Keratinocyte (primary cell): ENCODE data around the gene FAM120A. TPM values are rescaled to one million over a fixed set of nuclear protein-coding genes. Genes with fewer than 3 reads are reported as not detected.

ENCODE experiments used
- DNase-seq: peaks from one replicate; pipeline ENCODE4 v3.0.0-alpha.2; 2011; ENCODE audit warnings: low read depth, missing footprints, low spot score
- FAIRE-seq: peaks from 2 replicates; lab custom pipeline; 2011; peaks lifted over from hg19 to GRCh38; lab: Jason Lieb, UNC
- H2AFZ ChIP-seq: 2 replicates; pipeline ENCODE4 v1.6.0; 2012; ENCODE audit warnings: low read length, control low read depth, inconsistent platforms; ENCODE audit not compliant: control insufficient read depth
- H3K27ac ChIP-seq: 2 replicates; pipeline ENCODE4 v1.5.1; 2011; ENCODE audit warnings: low read length; ENCODE audit not compliant: control insufficient read depth, insufficient read depth
- H3K27me3 ChIP-seq: 3 replicates; pipeline ENCODE4 v1.6.0; 2011; ENCODE audit warnings: low read length; ENCODE audit not compliant: control insufficient read depth, insufficient read depth; ENCODE audit errors: extremely low read depth
- H3K36me3 ChIP-seq, 2 experiments: 2 replicates in 1 of 2; 3 replicates in 1 of 2; pipeline ENCODE4 v1.5.1; 2011; ENCODE audit warnings: low read length in 2 of 2, mild to moderate bottlenecking in 1 of 2; ENCODE audit not compliant: control insufficient read depth in 2 of 2, insufficient read depth in 2 of 2; ENCODE audit errors: extremely low read depth in 1 of 2
- H3K4me1 ChIP-seq: 3 replicates; pipeline ENCODE4 v1.5.1; 2011; ENCODE audit warnings: low read length; ENCODE audit not compliant: control insufficient read depth, insufficient read depth; ENCODE audit errors: extremely low read depth
- H3K4me2 ChIP-seq: 3 replicates; pipeline ENCODE4 v1.6.0; 2011; ENCODE audit warnings: low read depth, low read length; ENCODE audit not compliant: control insufficient read depth, insufficient read depth; ENCODE audit errors: extremely low read depth
- H3K4me3 ChIP-seq, 3 experiments: fragments of 200-600 bp in 1 of 3; sonication (generic) in 1 of 3; 2 replicates in 2 of 3; 3 replicates in 1 of 3; pipeline ENCODE4 v1.5.1; 2011 to 2016; ENCODE audit warnings: low read length in 3 of 3, mild to moderate bottlenecking in 3 of 3, control low read depth in 2 of 3, inconsistent platforms in 1 of 3, low read depth in 1 of 3, mixed read lengths in 1 of 3, mixed run types in 1 of 3, moderate library complexity in 1 of 3; ENCODE audit not compliant: control insufficient read depth in 2 of 3, insufficient read depth in 2 of 3; ENCODE audit errors: extremely low read depth in 1 of 3
- H3K79me2 ChIP-seq: 2 replicates; pipeline ENCODE4 v1.6.0; 2012; ENCODE audit warnings: low read length; ENCODE audit not compliant: control insufficient read depth, insufficient read depth
- H3K9ac ChIP-seq: 3 replicates; pipeline ENCODE4 v1.6.0; 2011; ENCODE audit warnings: low read length; ENCODE audit not compliant: control insufficient read depth, insufficient read depth; ENCODE audit errors: extremely low read depth
- H3K9me1 ChIP-seq: 3 replicates; pipeline ENCODE4 v1.6.0; 2011; ENCODE audit warnings: low read length; ENCODE audit not compliant: control insufficient read depth, insufficient read depth; ENCODE audit errors: extremely low read depth
- H3K9me3 ChIP-seq: 2 replicates; pipeline ENCODE4 v1.5.1; 2012; ENCODE audit warnings: low read depth, low read length; ENCODE audit not compliant: control insufficient read depth
- H4K20me1 ChIP-seq: 3 replicates; pipeline ENCODE4 v1.6.0; 2011; ENCODE audit warnings: low read length; ENCODE audit not compliant: control insufficient read depth, insufficient read depth; ENCODE audit errors: extremely low read depth
- EZH2 ChIP-seq: IDR thresholded peaks from one replicate; pipeline ENCODE4 v1.6.1; 2012; ENCODE audit warnings: inconsistent platforms, mild to moderate bottlenecking, low read length, moderate library complexity
- dilution Hi-C: fragments of 300-500 bp; cut with MboI; formaldehyde crosslinking; loops from one replicate; pipeline ENCODE4 v1.7.0; 2020; ENCODE audit warnings: low sequenced_read_pairs; ENCODE audit not compliant: extremely low pct_ligation_motif_present
- polyA plus RNA-seq, 5 experiments: library from polyadenylated mRNA; depleted of rRNA in 3 of 5; stranded (reverse) in 3 of 5; stranded (forward) in 1 of 5; unstranded in 1 of 5; fragments of >200 nt; gene quantifications; 1 replicate in 1 of 5; 2 replicates in 3 of 5; 3 replicates in 1 of 5; pipeline versions ENCODE4 v1.2.1 to v1.2.3, GENCODE V29; 2011 to 2012; ENCODE audit warnings: missing spikeins in 2 of 5, low read depth in 1 of 5, low replicate concordance in 1 of 5
- TF ChIP-seq, protein P1 (sequence below), 3 experiments: IDR thresholded peaks in 1 of 3; conservative IDR thresholded peaks in 1 of 3; optimal IDR thresholded peaks in 1 of 3; 2 replicates in 2 of 3; 3 replicates in 1 of 3; pipeline versions ENCODE3 to v1.5.1; 2011; ENCODE audit warnings: low read length in 3 of 3, mild to moderate bottlenecking in 3 of 3, moderate library complexity in 2 of 3, control low read depth in 1 of 3, inconsistent platforms in 1 of 3; ENCODE audit not compliant: insufficient read depth in 2 of 3; ENCODE audit errors: extremely low read depth in 1 of 3

The FAM120A gene
- polyA plus RNA-seq, 1 donor (not counting 4 experiments of a cell fraction or from before 2014, with no cell fraction given), result 79.2 TPM

DNA sequence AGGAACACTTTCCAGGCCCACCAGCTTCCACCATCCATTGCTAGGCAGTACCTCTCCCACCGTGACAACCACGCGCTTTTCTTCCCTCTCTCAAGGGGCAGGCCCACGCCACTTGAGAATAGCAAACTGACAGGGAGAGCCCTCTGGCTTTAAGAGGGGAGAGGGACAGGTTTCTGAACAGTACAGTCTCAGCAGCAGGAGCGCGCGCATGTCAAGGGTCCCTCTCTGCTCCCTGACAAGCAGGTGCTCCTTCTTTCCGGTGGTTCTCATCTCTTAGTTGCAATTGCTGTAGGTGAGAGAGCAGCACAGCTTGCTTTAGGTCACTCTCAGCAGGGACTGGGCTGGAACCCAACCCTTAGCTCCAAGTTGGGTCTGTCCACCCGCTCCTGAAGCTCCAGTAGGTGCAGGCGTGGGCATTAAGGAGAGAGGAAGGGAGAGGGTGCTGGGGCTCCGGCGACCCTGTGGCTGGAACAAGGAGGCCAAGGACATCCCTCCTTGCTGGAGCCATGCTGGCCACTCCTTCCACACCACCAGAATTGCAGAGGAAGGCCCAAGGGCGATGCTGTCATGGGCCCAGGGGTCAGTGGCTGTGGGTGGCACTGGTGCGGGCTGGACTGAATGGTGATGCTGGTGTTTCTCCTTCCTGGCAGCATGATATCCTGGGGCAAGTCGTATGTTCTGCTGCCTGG, 115.9 kb downstream of the FAM120A start:
- Histone ChIP-seq H3K4me3 (peak overlapping the region; percentile 45 to 76 (median 76)), H3K4me2 (peak overlapping the region; percentile 98), H4K20me1 (no peaks in the 10 kb centered on the region), H3K27me3 (no peaks in the 10 kb centered on the region), H3K79me2 (no peaks in the 10 kb centered on the region), H3K36me3 (peaks cover 0 to 9% of the 10 kb centered on the region in 2 experiments), H2AFZ (peak overlapping the region; percentile 57), H3K9me3 (no peaks in the 10 kb centered on the region), H3K4me1 (peaks cover 10% of the 10 kb centered on the region), H3K9me1 (no peaks in the 10 kb centered on the region), H3K27ac (peak overlapping the region; percentile 84), H3K9ac (peak overlapping the region; percentile 91)
- no peak for FAIRE-seq
- DNase-seq, result no peak
- dilution Hi-C loops, result no loop called here
- TF ChIP-seq EZH2, result no peak
- TF ChIP-seq, protein P1, sequence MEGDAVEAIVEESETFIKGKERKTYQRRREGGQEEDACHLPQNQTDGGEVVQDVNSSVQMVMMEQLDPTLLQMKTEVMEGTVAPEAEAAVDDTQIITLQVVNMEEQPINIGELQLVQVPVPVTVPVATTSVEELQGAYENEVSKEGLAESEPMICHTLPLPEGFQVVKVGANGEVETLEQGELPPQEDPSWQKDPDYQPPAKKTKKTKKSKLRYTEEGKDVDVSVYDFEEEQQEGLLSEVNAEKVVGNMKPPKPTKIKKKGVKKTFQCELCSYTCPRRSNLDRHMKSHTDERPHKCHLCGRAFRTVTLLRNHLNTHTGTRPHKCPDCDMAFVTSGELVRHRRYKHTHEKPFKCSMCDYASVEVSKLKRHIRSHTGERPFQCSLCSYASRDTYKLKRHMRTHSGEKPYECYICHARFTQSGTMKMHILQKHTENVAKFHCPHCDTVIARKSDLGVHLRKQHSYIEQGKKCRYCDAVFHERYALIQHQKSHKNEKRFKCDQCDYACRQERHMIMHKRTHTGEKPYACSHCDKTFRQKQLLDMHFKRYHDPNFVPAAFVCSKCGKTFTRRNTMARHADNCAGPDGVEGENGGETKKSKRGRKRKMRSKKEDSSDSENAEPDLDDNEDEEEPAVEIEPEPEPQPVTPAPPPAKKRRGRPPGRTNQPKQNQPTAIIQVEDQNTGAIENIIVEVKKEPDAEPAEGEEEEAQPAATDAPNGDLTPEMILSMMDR (optimal IDR thresholded peaks at IDR 0.05 in 1 of 3, IDR thresholded peaks at IDR 0.05 in 1 of 3, conservative IDR thresholded peaks at IDR 0.05 in 1 of 3; ENCODE audit: extremely low read depth in 1 of 3, insufficient read depth in 2 of 3, low read length in 3 of 3), result no peak

DNA sequence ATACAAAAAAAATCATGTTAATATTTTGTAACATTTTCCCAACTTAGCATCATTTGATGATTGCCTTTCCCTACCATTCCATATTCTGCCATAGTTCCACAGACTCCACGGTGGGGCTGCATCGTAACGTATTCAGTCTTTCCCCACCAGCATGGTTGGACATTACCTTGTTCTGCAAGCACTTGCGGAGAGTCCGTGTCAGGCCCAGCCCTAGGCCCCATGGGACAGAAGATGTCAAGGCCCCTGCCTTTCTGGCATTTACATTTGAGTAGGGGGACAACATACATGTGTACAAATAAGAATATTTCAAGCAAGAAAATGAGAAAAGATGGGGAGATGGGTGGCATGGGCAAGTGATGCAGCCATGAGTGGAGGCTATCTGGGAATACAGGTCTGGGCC, 116.7 kb downstream of the FAM120A start:
- Histone ChIP-seq H3K4me1 (peaks cover 10% of the 10 kb centered on the region), H3K9me1 (no peaks in the 10 kb centered on the region), H2AFZ (no peak overlapping the region), H3K79me2 (no peaks in the 10 kb centered on the region), H3K9me3 (no peaks in the 10 kb centered on the region), H3K9ac (no peak overlapping the region), H4K20me1 (no peaks in the 10 kb centered on the region), H3K36me3 (peaks cover 0 to 7% of the 10 kb centered on the region in 2 experiments), H3K27ac (no peak overlapping the region), H3K4me3 (no peak overlapping the region), H3K4me2 (no peak overlapping the region), H3K27me3 (no peaks in the 10 kb centered on the region)
- dilution Hi-C loops, result no loop called here
- no peak for FAIRE-seq
- no peak for TF ChIP-seq EZH2
- TF ChIP-seq, protein P1 (optimal IDR thresholded peaks at IDR 0.05 in 1 of 3, IDR thresholded peaks at IDR 0.05 in 1 of 3, conservative IDR thresholded peaks at IDR 0.05 in 1 of 3; ENCODE audit: extremely low read depth in 1 of 3, insufficient read depth in 2 of 3, low read length in 3 of 3), result no peak
- DNase-seq, result no peak
